H9 (cell line): ENCODE measurements around the gene SARNP. TPM values are rescaled to one million over a fixed set of nuclear protein-coding genes. Genes with fewer than 3 reads are reported as not detected.

Experiments used
- DNase-seq: peaks from one replicate; pipeline ENCODE4 v3.0.0-alpha.2; 2017
- H2AFZ ChIP-seq: one replicate; pipeline ENCODE4 v1.6.1; 2013; ENCODE audit warnings: mild to moderate bottlenecking, low read length, control low read depth, moderate library complexity
- H2AK5ac ChIP-seq: 2 replicates; pipeline ENCODE4 v1.6.1; 2013; ENCODE audit warnings: low read length, control low read depth, mixed read lengths; ENCODE audit not compliant: insufficient read length
- H2BK120ac ChIP-seq: one replicate; pipeline ENCODE4 v1.6.1; 2013; ENCODE audit warnings: low read depth, mild to moderate bottlenecking, low read length, control low read depth, inconsistent platforms; ENCODE audit not compliant: poor library complexity, severe bottlenecking
- H2BK12ac ChIP-seq: 2 replicates; pipeline ENCODE4 v1.6.1; 2013; ENCODE audit warnings: low read length, control low read depth, mixed read lengths, low read depth; ENCODE audit not compliant: insufficient read length
- H2BK15ac ChIP-seq: 2 replicates; pipeline ENCODE4 v1.6.1; 2013; ENCODE audit warnings: low read depth, low read length, control low read depth
- H2BK20ac ChIP-seq: one replicate; pipeline ENCODE4 v1.6.1; 2013; ENCODE audit warnings: low read depth, mild to moderate bottlenecking, low read length, control low read depth, inconsistent platforms; ENCODE audit not compliant: poor library complexity, severe bottlenecking
- H2BK5ac ChIP-seq: 2 replicates; pipeline ENCODE4 v1.6.1; 2013; ENCODE audit warnings: low read length, control low read depth, mixed read lengths; ENCODE audit not compliant: insufficient read length
- H3K14ac ChIP-seq: 2 replicates; pipeline ENCODE4 v1.6.1; 2013; ENCODE audit warnings: low read length, control low read depth; ENCODE audit not compliant: insufficient read depth
- H3K18ac ChIP-seq: 2 replicates; pipeline ENCODE4 v1.6.1; 2013; ENCODE audit warnings: low read depth, mild to moderate bottlenecking, mixed read lengths, low read length, control low read depth; ENCODE audit not compliant: insufficient read length
- H3K23ac ChIP-seq: 2 replicates; pipeline ENCODE4 v1.6.1; 2013; ENCODE audit warnings: low read length, control low read depth, mixed read lengths, low read depth; ENCODE audit not compliant: insufficient read length
- H3K23me2 ChIP-seq: 2 replicates; pipeline ENCODE4 v1.6.1; 2013; ENCODE audit warnings: low read depth, mild to moderate bottlenecking, mixed read lengths, low read length, control low read depth; ENCODE audit not compliant: insufficient read length, poor library complexity, severe bottlenecking
- H3K27ac ChIP-seq: 2 replicates; pipeline ENCODE4 v1.5.1; 2013; ENCODE audit warnings: low read length, control low read depth, mixed read lengths, low read depth; ENCODE audit not compliant: insufficient read length
- H3K27me3 ChIP-seq: 2 replicates; pipeline ENCODE4 v1.6.1; 2013; ENCODE audit warnings: low read length, control low read depth, inconsistent platforms; ENCODE audit not compliant: insufficient read depth
- H3K4ac ChIP-seq: 2 replicates; pipeline ENCODE4 v1.6.1; 2013; ENCODE audit warnings: low read depth, mild to moderate bottlenecking, control low read depth, inconsistent platforms, low read length, moderate library complexity
- H3K4me1 ChIP-seq: 2 replicates; pipeline ENCODE4 v1.6.1; 2013; ENCODE audit warnings: low read length, control low read depth, inconsistent platforms; ENCODE audit not compliant: insufficient read depth
- H3K4me2 ChIP-seq: 2 replicates; pipeline ENCODE4 v1.6.1; 2013; ENCODE audit warnings: low read length, control low read depth, mixed read lengths; ENCODE audit not compliant: insufficient read length, insufficient read depth
- H3K56ac ChIP-seq: 2 replicates; pipeline ENCODE4 v1.6.1; 2013; ENCODE audit warnings: low read depth, mild to moderate bottlenecking, mixed read lengths, low read length, control low read depth; ENCODE audit not compliant: insufficient read length
- H3K79me1 ChIP-seq: 2 replicates; pipeline ENCODE4 v1.6.1; 2013; ENCODE audit warnings: low read depth, mild to moderate bottlenecking, moderate library complexity, low read length, control low read depth, inconsistent platforms; ENCODE audit not compliant: insufficient read depth, poor library complexity, severe bottlenecking
- H3K79me2 ChIP-seq: 2 replicates; pipeline ENCODE4 v1.6.1; 2013; ENCODE audit warnings: low read length, control low read depth, inconsistent platforms; ENCODE audit not compliant: insufficient read depth
- H3K9ac ChIP-seq: 2 replicates; pipeline ENCODE4 v1.6.1; 2013; ENCODE audit warnings: low read length, control low read depth, mixed read lengths; ENCODE audit not compliant: insufficient read length; ENCODE audit errors: extremely low read depth
- H3K9me3 ChIP-seq: one replicate; pipeline ENCODE4 v1.6.1; 2013; ENCODE audit warnings: low read depth, low read length, inconsistent platforms; ENCODE audit not compliant: control insufficient read depth
- H3T11ph ChIP-seq: one replicate; pipeline ENCODE4 v1.6.1; 2013; ENCODE audit warnings: mild to moderate bottlenecking, low read length, control low read depth, inconsistent platforms
- H4K20me1 ChIP-seq: one replicate; pipeline ENCODE4 v1.6.1; 2013; ENCODE audit not compliant: control insufficient read depth, insufficient read length, insufficient read depth
- H4K5ac ChIP-seq: 2 replicates; pipeline ENCODE4 v1.6.1; 2013; ENCODE audit warnings: low read depth, mild to moderate bottlenecking, mixed read lengths, low read length, control low read depth; ENCODE audit not compliant: insufficient read length
- H4K8ac ChIP-seq: replicated peaks from 2 replicates; pipeline ENCODE4 v1.6.1; 2013; ENCODE audit warnings: low read length, control low read depth, mixed read lengths, low read depth; ENCODE audit not compliant: insufficient read length
- H4K91ac ChIP-seq: 2 replicates; pipeline ENCODE4 v1.6.1; 2013; ENCODE audit warnings: low read depth, mild to moderate bottlenecking, moderate library complexity, mixed read lengths, low read length, control low read depth; ENCODE audit not compliant: insufficient read length
- H3K27ac Mint-ChIP-seq, 3 experiments: 2 replicates in 2 of 3; 3 replicates in 1 of 3; pipeline ENCODE4 v1.8.0; 2020 to 2021; ENCODE audit warnings: mixed read lengths in 3 of 3, mild to moderate bottlenecking in 1 of 3, moderate library complexity in 1 of 3
- H3K27me3 Mint-ChIP-seq: 2 replicates; pipeline ENCODE4 v1.8.0; 2021; ENCODE audit warnings: low read depth, mild to moderate bottlenecking, moderate library complexity, mixed read lengths
- H3K36me3 Mint-ChIP-seq, 3 experiments: 2 replicates in 2 of 3; 3 replicates in 1 of 3; pipeline ENCODE4 v1.8.0; 2020 to 2021; ENCODE audit warnings: low read depth in 3 of 3, mixed read lengths in 3 of 3; ENCODE audit not compliant: insufficient read depth in 1 of 3
- H3K4me1 Mint-ChIP-seq, 2 experiments: 2 replicates each; pipeline ENCODE4 v1.8.0; 2020; ENCODE audit warnings: mixed read lengths in 2 of 2
- H3K4me3 Mint-ChIP-seq, 2 experiments: 2 replicates in 1 of 2; 3 replicates in 1 of 2; pipeline ENCODE4 v1.8.0; 2020 to 2021; ENCODE audit warnings: mild to moderate bottlenecking in 2 of 2, mixed read lengths in 2 of 2, moderate library complexity in 1 of 2
- H3K9me3 Mint-ChIP-seq, 2 experiments: 2 replicates in 1 of 2; 3 replicates in 1 of 2; pipeline ENCODE4 v1.8.0; 2020; ENCODE audit warnings: mild to moderate bottlenecking in 2 of 2, mixed read lengths in 2 of 2, moderate library complexity in 1 of 2
- WGBS: extraction: QIAGEN DNeasy Blood & Tissue Kit; methylation state at CpG from one replicate; pipeline ENCODE4 v1.1.7; 2013; ENCODE audit warnings: missing lambda C conversion rate, low lambda C conversion rate, mixed read lengths; ENCODE audit not compliant: insufficient read length; ENCODE audit errors: extremely low coverage; 5-methylcytosine and 5-hydroxymethylcytosine counted together
- total RNA-seq: library from RNA; stranded (reverse); gene quantifications from 2 replicates; pipeline ENCODE4 v1.2.1, GENCODE V29; 2021
- TF ChIP-seq, protein P1 (sequence below): fragments of 200-600 bp; sonication (generic); conservative IDR thresholded peaks from 3 replicates; pipeline ENCODE4 v1.8.0; 2021; ENCODE audit warnings: antibody characterized with exemption, mild to moderate bottlenecking

The SARNP gene
- total RNA-seq, 1 experiment from 2014 or later, result 127 TPM

DNA sequence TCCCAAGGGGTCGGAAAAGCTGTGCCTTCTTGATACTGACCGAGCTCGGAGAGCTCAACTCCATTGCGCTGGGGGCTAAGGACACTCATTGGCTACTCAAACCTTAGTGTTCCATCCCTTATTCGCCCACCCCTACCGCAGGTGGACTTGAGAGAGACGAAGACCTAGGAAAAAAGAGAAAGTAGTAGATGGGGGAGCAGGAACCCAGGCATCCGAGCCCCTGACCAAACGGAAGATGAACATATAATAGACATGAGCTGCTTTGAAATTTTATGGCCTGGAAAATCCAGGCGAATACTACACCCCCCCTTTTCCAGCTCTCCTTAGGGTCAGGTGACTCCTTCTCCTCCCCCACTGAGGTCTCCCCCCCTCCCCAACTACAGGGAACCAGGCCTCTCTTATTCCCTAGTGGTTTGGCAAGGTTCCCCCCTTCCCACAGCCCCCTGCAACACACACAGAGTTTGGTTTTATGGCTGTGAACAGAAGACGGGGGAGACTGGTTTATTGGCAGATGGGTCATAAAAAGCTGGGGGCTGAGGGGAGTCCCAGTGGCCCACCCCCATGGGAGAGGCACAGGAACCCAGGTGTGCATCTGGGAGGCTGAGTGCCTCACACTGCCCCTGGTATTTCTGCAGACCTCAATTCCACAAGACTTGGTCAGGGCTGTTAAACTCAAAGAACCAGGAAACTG lies 73.0 kb downstream of the SARNP start:
- no peak overlapping the region for H3K27ac ChIP-seq
- no peak overlapping the region for H3K23ac ChIP-seq
- no peak overlapping the region for H2AFZ ChIP-seq
- no CpG with 5 or more reads among the region's 11 CpGs for WGBS
- peak overlapping the region; percentile 27 for H3K9ac ChIP-seq
- no peak overlapping the region for H3K18ac ChIP-seq
- no peak overlapping the region for H2BK20ac ChIP-seq
- no peaks in the 10 kb centered on the region for H4K20me1 ChIP-seq
- H3K4me1 Mint-ChIP-seq, result peaks cover 53 to 59% of the 10 kb centered on the region in 2 experiments
- no peak overlapping the region for H3K56ac ChIP-seq
- no peak overlapping the region for H2AK5ac ChIP-seq
- no peak overlapping the region for H4K8ac ChIP-seq
- no peak overlapping the region for H2BK5ac ChIP-seq
- H3K36me3 Mint-ChIP-seq, result peaks cover 17 to 26% (median 24%) of the 10 kb centered on the region in 3 experiments; a peak in 6 of 7 replicates
- H3K27me3 ChIP-seq, result no peaks in the 10 kb centered on the region
- H3K9me3 ChIP-seq, result no peaks in the 10 kb centered on the region
- DNase-seq, result no peak
- H2BK12ac ChIP-seq, result no peak overlapping the region
- peaks cover 6% of the 10 kb centered on the region; the same call in 1 of the 2 replicates for H3K79me2 ChIP-seq
- H3K9me3 Mint-ChIP-seq, result no peaks in the 10 kb centered on the region
- H2BK15ac ChIP-seq, result no peak overlapping the region
- H3K79me1 ChIP-seq, result peaks cover 3% of the 10 kb centered on the region
- H3K14ac ChIP-seq, result no peak overlapping the region
- no peak overlapping the region for H3K4ac ChIP-seq
- peak overlapping the region; percentile 72 for H3K4me2 ChIP-seq
- peaks cover 13% of the 10 kb centered on the region for H3K4me1 ChIP-seq
- H4K5ac ChIP-seq, result no peak overlapping the region
- H3K27me3 Mint-ChIP-seq, result peaks cover 8% of the 10 kb centered on the region
- H4K91ac ChIP-seq, result no peak overlapping the region
- H3K23me2 ChIP-seq, result peaks cover 29% of the 10 kb centered on the region
- TF ChIP-seq, protein P1, sequence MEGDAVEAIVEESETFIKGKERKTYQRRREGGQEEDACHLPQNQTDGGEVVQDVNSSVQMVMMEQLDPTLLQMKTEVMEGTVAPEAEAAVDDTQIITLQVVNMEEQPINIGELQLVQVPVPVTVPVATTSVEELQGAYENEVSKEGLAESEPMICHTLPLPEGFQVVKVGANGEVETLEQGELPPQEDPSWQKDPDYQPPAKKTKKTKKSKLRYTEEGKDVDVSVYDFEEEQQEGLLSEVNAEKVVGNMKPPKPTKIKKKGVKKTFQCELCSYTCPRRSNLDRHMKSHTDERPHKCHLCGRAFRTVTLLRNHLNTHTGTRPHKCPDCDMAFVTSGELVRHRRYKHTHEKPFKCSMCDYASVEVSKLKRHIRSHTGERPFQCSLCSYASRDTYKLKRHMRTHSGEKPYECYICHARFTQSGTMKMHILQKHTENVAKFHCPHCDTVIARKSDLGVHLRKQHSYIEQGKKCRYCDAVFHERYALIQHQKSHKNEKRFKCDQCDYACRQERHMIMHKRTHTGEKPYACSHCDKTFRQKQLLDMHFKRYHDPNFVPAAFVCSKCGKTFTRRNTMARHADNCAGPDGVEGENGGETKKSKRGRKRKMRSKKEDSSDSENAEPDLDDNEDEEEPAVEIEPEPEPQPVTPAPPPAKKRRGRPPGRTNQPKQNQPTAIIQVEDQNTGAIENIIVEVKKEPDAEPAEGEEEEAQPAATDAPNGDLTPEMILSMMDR, result no peak
- peak overlapping the region; percentile 68 to 95 (median 95); a peak in 6 of 7 replicates for H3K27ac Mint-ChIP-seq
- H2BK120ac ChIP-seq, result no peak overlapping the region
- peak overlapping the region; percentile 96 to 97 for H3K4me3 Mint-ChIP-seq
- no peak overlapping the region for H3T11ph ChIP-seq
